ENCODE results near the gene LMTK2. TPM values are rescaled to one million over a fixed set of nuclear protein-coding genes. Genes with fewer than 3 reads are reported as not detected.

The LMTK2 gene
- polyA plus RNA-seq, 1 donor from 2014 or later = 11.9 TPM

GRCh38 chr7:98134420-98135228 lies 28.0 kb downstream of the LMTK2 start:
- Histone ChIP-seq H3K79me2 (replicated peaks; ENCODE audit: insufficient read depth, low read length) (no peaks in the 10 kb centered on the region), H3K9me3 (ENCODE audit: low read length) (no peaks in the 10 kb centered on the region), H4K20me1 (ENCODE audit: insufficient read depth) (no peaks in the 10 kb centered on the region), H3K9me2 (ENCODE audit: insufficient read depth, low read length) (no peaks in the 10 kb centered on the region), H3K9ac (ENCODE audit: low read length) (no peak overlapping the region), H3F3A (ENCODE audit: insufficient read depth, low read length, poor library complexity, severe bottlenecking) (no peaks in the 10 kb centered on the region), H3K36me3 (ENCODE audit: insufficient read depth, low read length) (peaks cover 3% of the 10 kb centered on the region), H3K27me3 (ENCODE audit: insufficient read depth, low read depth, low read length) (no peaks in the 10 kb centered on the region), H3K4me3 (ENCODE audit: low read length) (no peak overlapping the region), H3K27ac (ENCODE audit: low read length) (no peak overlapping the region), H2AFZ (ENCODE audit: low read depth, low read length) (no peak overlapping the region), H3K4me2 (ENCODE audit: low read length) (no peak overlapping the region)
- TF ChIP-seq RAD21 (conservative IDR thresholded peaks at IDR 0.05) (no peak), EZH2 (IDR thresholded peaks at IDR 0.05; ENCODE audit: borderline replicate concordance, insufficient read depth, low read length, poor library complexity, severe bottlenecking) (no peak), TAF1 (IDR thresholded peaks at IDR 0.05; ENCODE audit: low read depth) (no peak), EP300 (conservative IDR thresholded peaks at IDR 0.05; ENCODE audit: poor library complexity, severe bottlenecking) (no peak), POLR2AphosphoS5 (IDR thresholded peaks at IDR 0.05) (no peak), SMC3 (conservative IDR thresholded peaks at IDR 0.05; ENCODE audit: poor library complexity) (no peak), REST (IDR thresholded peaks at IDR 0.05; ENCODE audit: borderline replicate concordance) (no peak), CTCF (IDR thresholded peaks at IDR 0.05; ENCODE audit: poor library complexity, severe bottlenecking) (no peak), MXI1 (conservative IDR thresholded peaks at IDR 0.05; ENCODE audit: poor library complexity, severe bottlenecking) (no peak)

- no peaks in the 10 kb centered on the region for H3K27me3 ChIP-seq (ENCODE audit: insufficient read depth, low read depth, low read length)
- H3F3A ChIP-seq (ENCODE audit: insufficient read depth, low read length, poor library complexity, severe bottlenecking) = no peaks in the 10 kb centered on the region
- H4K20me1 ChIP-seq (ENCODE audit: insufficient read depth) = no peaks in the 10 kb centered on the region
- H3K9ac ChIP-seq (ENCODE audit: low read length) = no peak overlapping the region
- H3K27ac ChIP-seq (ENCODE audit: low read length) = no peak overlapping the region
- no peak overlapping the region for H2AFZ ChIP-seq (ENCODE audit: low read depth, low read length)
- peaks cover 3% of the 10 kb centered on the region for H3K36me3 ChIP-seq (ENCODE audit: insufficient read depth, low read length)
- TF ChIP-seq RAD21 (conservative IDR thresholded peaks at IDR 0.05) (no peak), REST (IDR thresholded peaks at IDR 0.05; ENCODE audit: borderline replicate concordance) (no peak), SMC3 (conservative IDR thresholded peaks at IDR 0.05; ENCODE audit: poor library complexity) (no peak), MXI1 (conservative IDR thresholded peaks at IDR 0.05; ENCODE audit: poor library complexity, severe bottlenecking) (no peak), CTCF (IDR thresholded peaks at IDR 0.05; ENCODE audit: poor library complexity, severe bottlenecking) (no peak), TAF1 (IDR thresholded peaks at IDR 0.05; ENCODE audit: low read depth) (no peak), EP300 (conservative IDR thresholded peaks at IDR 0.05; ENCODE audit: poor library complexity, severe bottlenecking) (no peak), POLR2AphosphoS5 (IDR thresholded peaks at IDR 0.05) (no peak), EZH2 (IDR thresholded peaks at IDR 0.05; ENCODE audit: borderline replicate concordance, insufficient read depth, low read length, poor library complexity, severe bottlenecking) (no peak)
- H3K9me3 ChIP-seq (ENCODE audit: low read length) = no peaks in the 10 kb centered on the region
- no peaks in the 10 kb centered on the region for H3K79me2 ChIP-seq (replicated peaks; ENCODE audit: insufficient read depth, low read length)
- H3K9me2 ChIP-seq (ENCODE audit: insufficient read depth, low read length) = no peaks in the 10 kb centered on the region
- no peak overlapping the region for H3K4me3 ChIP-seq (ENCODE audit: low read length)
- no peak overlapping the region for H3K4me2 ChIP-seq (ENCODE audit: low read length)
Measured at GRCh38 chr7:98135984-98136383, 29.3 kb downstream of the LMTK2 start.

All from neural cell (in vitro differentiated cells).